ENCODE measurements around the gene SLAMF9.

The SLAMF9 gene

DNA sequence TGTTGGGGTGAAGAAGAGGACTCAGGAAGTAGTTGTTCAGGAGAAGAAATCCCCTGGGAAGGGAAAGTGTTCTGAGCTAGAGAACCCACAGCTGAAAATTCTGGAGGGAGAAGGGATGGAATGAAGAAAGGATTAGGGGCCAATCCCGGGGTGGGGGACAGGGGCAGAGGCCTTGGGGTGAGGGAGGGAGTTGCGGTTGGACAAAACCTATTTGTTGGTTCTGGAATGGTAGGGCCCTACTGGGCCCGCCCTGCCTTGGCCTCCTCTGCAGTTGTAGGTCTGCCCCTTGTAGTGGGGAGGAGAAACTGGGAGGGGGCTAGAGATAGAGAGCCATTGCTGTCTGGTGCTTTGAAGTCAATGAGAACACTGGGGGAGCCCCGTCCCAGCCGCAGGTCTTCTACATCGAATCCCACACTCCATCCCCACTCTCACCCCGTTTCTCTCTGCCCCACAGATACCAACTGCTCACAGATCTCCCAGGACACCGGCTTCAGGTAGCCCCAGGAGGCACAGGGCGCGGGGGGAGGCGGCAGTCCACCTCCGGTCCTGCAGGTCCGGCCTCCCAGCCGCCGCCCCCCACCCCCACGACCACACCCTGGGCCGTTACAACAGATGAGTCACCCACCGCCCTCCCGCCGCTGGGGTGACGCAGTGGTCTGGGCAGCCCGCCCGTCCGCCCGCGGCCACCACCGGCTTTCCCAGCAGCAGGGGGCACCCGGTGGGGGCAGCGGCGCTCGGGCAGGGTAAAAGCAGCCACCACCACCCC is 29.8 kb downstream of the SLAMF9 start:
- TF ChIP-seq, protein P1, sequence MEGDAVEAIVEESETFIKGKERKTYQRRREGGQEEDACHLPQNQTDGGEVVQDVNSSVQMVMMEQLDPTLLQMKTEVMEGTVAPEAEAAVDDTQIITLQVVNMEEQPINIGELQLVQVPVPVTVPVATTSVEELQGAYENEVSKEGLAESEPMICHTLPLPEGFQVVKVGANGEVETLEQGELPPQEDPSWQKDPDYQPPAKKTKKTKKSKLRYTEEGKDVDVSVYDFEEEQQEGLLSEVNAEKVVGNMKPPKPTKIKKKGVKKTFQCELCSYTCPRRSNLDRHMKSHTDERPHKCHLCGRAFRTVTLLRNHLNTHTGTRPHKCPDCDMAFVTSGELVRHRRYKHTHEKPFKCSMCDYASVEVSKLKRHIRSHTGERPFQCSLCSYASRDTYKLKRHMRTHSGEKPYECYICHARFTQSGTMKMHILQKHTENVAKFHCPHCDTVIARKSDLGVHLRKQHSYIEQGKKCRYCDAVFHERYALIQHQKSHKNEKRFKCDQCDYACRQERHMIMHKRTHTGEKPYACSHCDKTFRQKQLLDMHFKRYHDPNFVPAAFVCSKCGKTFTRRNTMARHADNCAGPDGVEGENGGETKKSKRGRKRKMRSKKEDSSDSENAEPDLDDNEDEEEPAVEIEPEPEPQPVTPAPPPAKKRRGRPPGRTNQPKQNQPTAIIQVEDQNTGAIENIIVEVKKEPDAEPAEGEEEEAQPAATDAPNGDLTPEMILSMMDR (conservative IDR thresholded peaks at IDR 0.05; ENCODE audit: control insufficient read depth, insufficient read depth, low read depth, low read length), result no peak
- peak overlapping the region; percentile 98 for H3K4me3 ChIP-seq (ENCODE audit: control insufficient read depth, low read depth, low read length)
- peak; percentile 88 for DNase-seq (ENCODE audit: low read depth)

DNA sequence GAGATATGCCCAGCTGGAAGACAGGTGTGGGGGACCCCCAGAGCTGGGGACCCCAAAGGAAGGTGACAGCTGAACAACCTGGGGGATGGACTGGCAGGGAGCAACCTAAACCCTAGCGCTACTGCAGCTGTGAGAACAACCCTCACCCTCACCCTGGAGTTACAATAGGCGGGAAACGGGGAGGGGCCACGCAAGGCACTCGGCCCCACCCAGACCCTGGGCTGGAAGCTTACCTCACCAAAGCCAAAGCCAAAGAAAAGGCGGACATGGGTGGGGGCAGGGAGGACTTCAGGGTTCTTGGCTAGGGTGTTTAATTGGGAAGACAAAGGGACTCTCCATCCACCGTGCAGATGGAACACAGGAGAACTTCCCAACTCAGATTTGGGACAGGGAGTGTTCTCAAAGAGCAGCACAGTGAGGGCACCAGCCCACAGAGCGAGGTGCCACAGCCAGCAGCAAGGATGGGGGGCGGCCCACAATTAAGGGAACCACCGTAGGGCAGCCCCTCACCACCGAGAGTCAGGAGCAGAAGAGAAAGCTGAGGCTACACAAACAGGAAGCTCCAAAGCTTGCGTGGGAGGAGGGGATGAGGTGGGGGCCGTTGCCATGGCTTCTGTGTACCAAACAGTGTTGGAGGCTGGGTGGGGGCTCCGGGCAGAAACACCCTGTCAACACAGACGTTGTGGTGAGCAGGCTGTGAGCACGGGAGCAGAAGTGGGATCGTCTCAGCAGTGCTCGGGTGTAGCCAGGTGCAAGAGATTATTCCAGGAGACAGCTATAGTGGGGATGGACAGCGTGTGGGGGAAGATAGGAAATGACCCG is 30.6 kb downstream of the SLAMF9 start:
- H3K4me3 ChIP-seq (ENCODE audit: control insufficient read depth, low read depth, low read length), result peak overlapping the region; percentile 98
- TF ChIP-seq, protein P1 (conservative IDR thresholded peaks at IDR 0.05; ENCODE audit: control insufficient read depth, insufficient read depth, low read depth, low read length), result no peak
- DNase-seq (ENCODE audit: low read depth), result peak; percentile 83

DNA sequence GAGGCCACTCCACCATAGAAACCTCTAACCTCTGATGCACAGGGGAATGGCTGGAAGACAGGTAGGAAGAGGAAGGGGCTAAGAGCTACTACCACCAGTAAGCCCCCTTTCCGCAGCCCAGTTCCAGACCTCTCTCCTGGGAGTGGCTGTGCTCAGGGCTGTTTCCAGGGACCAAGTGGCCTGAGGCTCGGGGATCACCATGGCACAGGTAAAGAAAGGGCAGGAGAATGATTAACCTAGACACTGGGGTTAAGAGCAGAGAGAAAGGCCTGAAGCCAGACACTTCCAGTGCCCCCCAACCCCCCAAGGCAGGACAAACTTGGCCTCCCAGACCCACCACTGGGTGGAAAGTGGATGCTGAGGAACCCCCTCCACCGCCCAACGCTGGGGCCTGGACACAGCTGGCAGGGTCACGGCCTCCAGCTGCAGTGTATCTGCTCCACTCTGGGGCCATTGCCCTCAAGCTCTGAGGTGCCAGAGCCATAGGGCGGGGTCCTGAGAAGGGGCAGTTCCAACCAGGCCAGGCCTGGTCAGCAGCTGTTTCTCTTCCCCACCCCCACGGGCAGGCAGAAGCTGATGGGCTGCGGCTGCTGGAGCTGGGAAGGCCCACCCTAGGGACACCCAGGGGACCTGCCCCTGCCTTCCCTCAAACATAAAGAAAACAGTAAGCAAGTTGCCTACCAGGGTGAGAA is 31.4 kb downstream of the SLAMF9 start:
- DNase-seq (ENCODE audit: low read depth), result peak; percentile 41
- TF ChIP-seq, protein P1 (conservative IDR thresholded peaks at IDR 0.05; ENCODE audit: control insufficient read depth, insufficient read depth, low read depth, low read length), result no peak
- peak overlapping the region; percentile 98 for H3K4me3 ChIP-seq (ENCODE audit: control insufficient read depth, low read depth, low read length)

- peak; percentile 46 for DNase-seq (ENCODE audit: low read depth)
- TF ChIP-seq, protein P1 (conservative IDR thresholded peaks at IDR 0.05; ENCODE audit: control insufficient read depth, insufficient read depth, low read depth, low read length), result no peak
- H3K4me3 ChIP-seq (ENCODE audit: control insufficient read depth, low read depth, low read length), result peak overlapping the region; percentile 98
Measured at GRCh38 chr1:159921700-159922504, 32.1 kb downstream of the SLAMF9 start.

- DNase-seq (ENCODE audit: low read depth), result peak; percentile 49
- H3K4me3 ChIP-seq (ENCODE audit: control insufficient read depth, low read depth, low read length), result no peak overlapping the region
- TF ChIP-seq, protein P1 (conservative IDR thresholded peaks at IDR 0.05; ENCODE audit: control insufficient read depth, insufficient read depth, low read depth, low read length), result no peak
Measured at GRCh38 chr1:159921251-159921650, 32.8 kb downstream of the SLAMF9 start.

DNA sequence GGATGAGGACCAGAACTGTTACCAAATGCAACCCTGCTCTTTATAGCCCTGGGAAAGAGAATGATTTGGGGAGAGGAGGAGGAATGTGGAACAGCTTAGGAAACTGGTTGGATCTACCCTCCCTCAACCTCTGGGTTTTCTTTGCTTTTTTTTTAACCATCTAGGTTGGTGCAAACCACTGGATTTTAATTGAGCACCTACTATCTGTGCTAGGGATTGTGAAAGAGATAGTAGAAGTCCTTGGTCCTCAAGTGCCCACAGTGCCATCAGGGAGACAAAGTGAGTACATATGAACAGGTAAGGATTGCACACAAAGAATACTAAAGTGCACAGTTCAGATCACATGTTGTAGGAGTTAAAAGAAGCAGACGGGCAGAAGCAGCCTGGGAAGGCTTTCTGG is 33.4 kb downstream of the SLAMF9 start:
- no peak for DNase-seq (ENCODE audit: low read depth)
- TF ChIP-seq, protein P1 (conservative IDR thresholded peaks at IDR 0.05; ENCODE audit: control insufficient read depth, insufficient read depth, low read depth, low read length), result no peak
- no peak overlapping the region for H3K4me3 ChIP-seq (ENCODE audit: control insufficient read depth, low read depth, low read length)

Measured in fibroblast of mammary gland (primary cell).